ENCODE results near the gene IQGAP3.

DNA sequence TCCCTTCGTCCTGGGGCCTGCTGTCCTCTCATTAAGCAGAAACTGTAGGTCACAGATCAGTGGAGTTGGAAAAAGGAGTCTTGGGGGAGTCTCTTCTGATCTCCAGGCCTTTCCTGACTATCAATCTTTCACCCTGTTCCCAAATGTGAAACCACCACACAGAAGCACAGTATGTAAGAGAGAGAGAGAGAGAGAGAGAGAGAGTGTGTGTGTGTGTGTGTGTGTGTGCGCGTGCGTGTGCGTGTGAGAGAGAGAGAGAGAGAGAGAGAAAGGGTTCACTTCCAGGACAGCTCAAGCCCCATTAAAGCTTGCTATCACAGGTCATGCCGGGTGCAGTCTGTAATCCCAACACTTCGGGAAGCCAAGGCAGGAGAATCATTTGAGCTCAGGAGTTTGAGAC lies 5.7 kb upstream of the IQGAP3 start:
- TF ChIP-seq, protein P1, sequence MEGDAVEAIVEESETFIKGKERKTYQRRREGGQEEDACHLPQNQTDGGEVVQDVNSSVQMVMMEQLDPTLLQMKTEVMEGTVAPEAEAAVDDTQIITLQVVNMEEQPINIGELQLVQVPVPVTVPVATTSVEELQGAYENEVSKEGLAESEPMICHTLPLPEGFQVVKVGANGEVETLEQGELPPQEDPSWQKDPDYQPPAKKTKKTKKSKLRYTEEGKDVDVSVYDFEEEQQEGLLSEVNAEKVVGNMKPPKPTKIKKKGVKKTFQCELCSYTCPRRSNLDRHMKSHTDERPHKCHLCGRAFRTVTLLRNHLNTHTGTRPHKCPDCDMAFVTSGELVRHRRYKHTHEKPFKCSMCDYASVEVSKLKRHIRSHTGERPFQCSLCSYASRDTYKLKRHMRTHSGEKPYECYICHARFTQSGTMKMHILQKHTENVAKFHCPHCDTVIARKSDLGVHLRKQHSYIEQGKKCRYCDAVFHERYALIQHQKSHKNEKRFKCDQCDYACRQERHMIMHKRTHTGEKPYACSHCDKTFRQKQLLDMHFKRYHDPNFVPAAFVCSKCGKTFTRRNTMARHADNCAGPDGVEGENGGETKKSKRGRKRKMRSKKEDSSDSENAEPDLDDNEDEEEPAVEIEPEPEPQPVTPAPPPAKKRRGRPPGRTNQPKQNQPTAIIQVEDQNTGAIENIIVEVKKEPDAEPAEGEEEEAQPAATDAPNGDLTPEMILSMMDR (IDR thresholded peaks at IDR 0.05): no peak
- TF ChIP-seq POLR2A (IDR thresholded peaks at IDR 0.05): no peak
- no peak for TF ChIP-seq POLR2AphosphoS5 (IDR thresholded peaks at IDR 0.05)
- no peak for TF ChIP-seq EP300 (IDR thresholded peaks at IDR 0.05; ENCODE audit: low read depth)

All from transverse colon (tissue), 4 donors.